Stimulated activated effector memory CD8-positive, alpha-beta T cell treated with anti-CD3 and anti-CD28 coated beads, Interleukin-12 subunit alpha, Interleukin-12 subunit beta, amount 100 ng/mL, for 72 hours (primary cell): Measurements from ENCODE around the gene FIGNL1.

ENCODE experiments used
- ATAC-seq: fragments of 150-1000 bp; cut with Tn5 transposase; 2 replicates; pipeline ENCODE4 v1.10.0; 2021
- DNase-seq, 2 donors: peaks; one replicate each; pipeline ENCODE4 v3.0.0; 2021 to 2022; ENCODE audit warnings: low spot score in 2 of 2
- H3K27ac Mint-ChIP-seq: one replicate; pipeline ENCODE4 v1.8.0; 2022; ENCODE audit warnings: mild to moderate bottlenecking, mixed read lengths
- H3K36me3 Mint-ChIP-seq: one replicate; pipeline ENCODE4 v1.8.0; 2022; ENCODE audit warnings: mild to moderate bottlenecking, mixed read lengths
- H3K4me1 Mint-ChIP-seq: one replicate; pipeline ENCODE4 v1.8.0; 2022; ENCODE audit warnings: mixed read lengths
- H3K4me3 Mint-ChIP-seq: one replicate; pipeline ENCODE4 v1.8.0; 2022; ENCODE audit warnings: mild to moderate bottlenecking, mixed read lengths
- H3K9me3 Mint-ChIP-seq: one replicate; pipeline ENCODE4 v1.8.0; 2022; ENCODE audit warnings: mixed read lengths

Gene FIGNL1

GRCh38 chr7:50400114-50400513, 50.0 kb downstream of the FIGNL1 start:
- peak overlapping the region; percentile 93 for H3K27ac Mint-ChIP-seq
- no peak for DNase-seq
- no peak for ATAC-seq
- H3K4me1 Mint-ChIP-seq, result peaks cover 68% of the 10 kb centered on the region
- H3K4me3 Mint-ChIP-seq, result no peak overlapping the region
- H3K9me3 Mint-ChIP-seq, result no peaks in the 10 kb centered on the region
- peaks cover 100% of the 10 kb centered on the region for H3K36me3 Mint-ChIP-seq

DNA sequence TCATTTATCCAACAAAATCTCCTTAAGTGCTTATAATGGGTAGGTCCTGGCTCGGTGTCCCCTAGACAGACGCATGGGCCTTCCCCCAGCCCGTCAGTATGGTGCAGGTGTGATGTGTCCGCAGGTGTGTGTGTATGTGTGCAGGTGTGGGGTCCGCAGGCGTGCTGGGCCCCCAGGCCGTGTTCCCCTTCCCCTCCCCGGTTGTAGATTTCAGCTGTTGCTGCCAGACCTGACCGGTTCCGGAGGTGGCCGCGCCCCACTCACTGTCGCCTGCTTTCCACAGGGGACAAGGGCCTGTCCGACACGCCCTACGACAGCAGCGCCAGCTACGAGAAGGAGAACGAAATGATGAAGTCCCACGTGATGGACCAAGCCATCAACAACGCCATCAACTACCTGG, 50.5 kb downstream of the FIGNL1 start:
- Mint-ChIP-seq H3K36me3 (peaks cover 100% of the 10 kb centered on the region), H3K27ac (peak overlapping the region; percentile 93), H3K4me3 (no peak overlapping the region), H3K4me1 (peaks cover 68% of the 10 kb centered on the region), H3K9me3 (no peaks in the 10 kb centered on the region)
- DNase-seq (no peak), ATAC-seq (no peak)

GRCh38 chr7:50399206-50399605, 50.9 kb downstream of the FIGNL1 start:
- H3K27ac Mint-ChIP-seq, result peak overlapping the region; percentile 94
- H3K9me3 Mint-ChIP-seq, result no peaks in the 10 kb centered on the region
- H3K4me3 Mint-ChIP-seq, result no peak overlapping the region
- H3K36me3 Mint-ChIP-seq, result peaks cover 100% of the 10 kb centered on the region
- ATAC-seq (no peak), DNase-seq (no peak)
- peaks cover 68% of the 10 kb centered on the region for H3K4me1 Mint-ChIP-seq

DNA sequence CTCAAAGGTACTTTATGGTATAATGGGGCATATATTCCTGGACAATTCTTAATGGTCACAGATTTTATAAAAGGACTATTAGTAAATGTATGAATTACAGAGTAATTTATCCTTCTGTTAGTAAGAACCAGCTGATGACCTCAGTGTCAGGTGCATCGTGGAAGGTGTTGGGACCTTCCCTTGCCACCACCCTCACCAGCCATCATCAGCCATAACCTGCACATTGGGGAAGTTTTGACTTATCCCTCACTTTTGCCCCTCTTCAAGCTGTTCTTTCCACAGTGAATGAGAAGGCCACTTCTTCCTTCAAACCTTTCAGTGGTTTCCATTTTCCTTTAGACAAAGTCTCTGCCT, 52.2 kb downstream of the FIGNL1 start:
- ATAC-seq (peak; percentile 65), DNase-seq (no peak)
- H3K4me1 Mint-ChIP-seq, result peaks cover 68% of the 10 kb centered on the region
- H3K9me3 Mint-ChIP-seq, result no peaks in the 10 kb centered on the region
- H3K36me3 Mint-ChIP-seq, result peaks cover 100% of the 10 kb centered on the region
- H3K27ac Mint-ChIP-seq, result peak overlapping the region; percentile 94
- H3K4me3 Mint-ChIP-seq, result peak overlapping the region; percentile 66

DNA sequence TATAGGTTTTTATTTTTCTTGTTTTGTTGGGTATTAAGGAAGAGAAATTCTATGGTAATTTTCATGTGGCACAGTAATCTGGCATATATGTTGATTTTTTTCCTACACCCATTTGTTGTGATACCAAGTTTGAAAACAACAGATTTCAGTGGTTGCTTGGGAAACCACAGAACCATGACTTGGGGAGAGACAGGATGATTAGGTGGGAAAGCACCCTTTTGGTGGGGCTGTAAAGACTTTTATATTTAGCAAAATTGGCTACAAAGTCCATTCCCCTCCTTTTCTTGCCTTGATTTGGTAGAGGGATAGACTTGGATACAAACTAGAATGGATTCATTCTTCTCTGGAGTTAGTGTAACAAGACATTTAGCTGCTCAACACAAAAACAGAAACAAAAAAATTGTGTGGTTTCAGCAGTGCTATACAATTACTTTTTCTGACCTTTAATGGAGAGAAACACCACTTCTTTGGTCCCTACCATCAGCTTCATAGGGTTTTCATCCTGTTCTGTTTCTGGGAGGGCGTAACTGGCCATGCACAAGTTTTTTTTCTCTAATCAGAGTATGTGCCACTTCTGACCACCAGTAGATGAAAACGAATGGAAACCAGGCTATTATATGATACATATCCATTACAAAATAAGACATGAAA, 52.7 kb downstream of the FIGNL1 start:
- H3K36me3 Mint-ChIP-seq, result peaks cover 100% of the 10 kb centered on the region
- ATAC-seq, result peak; percentile 70
- peak overlapping the region; percentile 66 for H3K4me3 Mint-ChIP-seq
- H3K4me1 Mint-ChIP-seq, result peaks cover 68% of the 10 kb centered on the region
- peak overlapping the region; percentile 94 for H3K27ac Mint-ChIP-seq
- no peak for DNase-seq
- no peaks in the 10 kb centered on the region for H3K9me3 Mint-ChIP-seq

GRCh38 chr7:50396856-50397255, 53.3 kb downstream of the FIGNL1 start:
- DNase-seq (no peak), ATAC-seq (peak; percentile 62)
- H3K9me3 Mint-ChIP-seq, result no peaks in the 10 kb centered on the region
- H3K36me3 Mint-ChIP-seq, result peaks cover 100% of the 10 kb centered on the region
- peak overlapping the region; percentile 94 for H3K27ac Mint-ChIP-seq
- H3K4me3 Mint-ChIP-seq, result peak overlapping the region; percentile 66
- H3K4me1 Mint-ChIP-seq, result peaks cover 71% of the 10 kb centered on the region

GRCh38 chr7:50394315-50394714, 55.8 kb downstream of the FIGNL1 start:
- ATAC-seq (no peak), DNase-seq (no peak)
- H3K9me3 Mint-ChIP-seq, result no peaks in the 10 kb centered on the region
- peaks cover 100% of the 10 kb centered on the region for H3K36me3 Mint-ChIP-seq
- H3K4me3 Mint-ChIP-seq, result peak overlapping the region; percentile 73
- peaks cover 84% of the 10 kb centered on the region for H3K4me1 Mint-ChIP-seq
- H3K27ac Mint-ChIP-seq, result peak overlapping the region; percentile 97
